Measurements from ENCODE around the gene DTNBP1.

The DTNBP1 gene

DNA sequence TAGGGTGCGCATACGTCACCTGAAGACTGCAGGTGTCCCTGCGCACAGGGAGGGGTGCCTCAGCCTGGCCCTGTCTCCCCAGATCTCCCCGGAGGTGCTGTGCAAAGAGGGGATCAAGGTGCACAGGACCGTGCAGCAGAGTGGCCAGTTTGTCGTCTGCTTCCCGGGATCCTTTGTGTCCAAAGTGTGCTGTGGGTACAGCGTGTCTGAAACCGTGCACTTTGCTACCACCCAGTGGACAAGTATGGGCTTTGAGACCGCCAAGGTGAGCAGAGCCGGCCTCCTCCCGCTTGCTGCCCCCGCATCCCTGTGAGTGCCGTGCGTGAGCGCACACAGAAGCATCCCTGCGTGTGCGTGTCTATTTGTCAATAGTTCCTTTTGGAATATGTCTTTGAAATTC is 150.7 kb downstream of the DTNBP1 start:
- DNase-seq = no peak

DNA sequence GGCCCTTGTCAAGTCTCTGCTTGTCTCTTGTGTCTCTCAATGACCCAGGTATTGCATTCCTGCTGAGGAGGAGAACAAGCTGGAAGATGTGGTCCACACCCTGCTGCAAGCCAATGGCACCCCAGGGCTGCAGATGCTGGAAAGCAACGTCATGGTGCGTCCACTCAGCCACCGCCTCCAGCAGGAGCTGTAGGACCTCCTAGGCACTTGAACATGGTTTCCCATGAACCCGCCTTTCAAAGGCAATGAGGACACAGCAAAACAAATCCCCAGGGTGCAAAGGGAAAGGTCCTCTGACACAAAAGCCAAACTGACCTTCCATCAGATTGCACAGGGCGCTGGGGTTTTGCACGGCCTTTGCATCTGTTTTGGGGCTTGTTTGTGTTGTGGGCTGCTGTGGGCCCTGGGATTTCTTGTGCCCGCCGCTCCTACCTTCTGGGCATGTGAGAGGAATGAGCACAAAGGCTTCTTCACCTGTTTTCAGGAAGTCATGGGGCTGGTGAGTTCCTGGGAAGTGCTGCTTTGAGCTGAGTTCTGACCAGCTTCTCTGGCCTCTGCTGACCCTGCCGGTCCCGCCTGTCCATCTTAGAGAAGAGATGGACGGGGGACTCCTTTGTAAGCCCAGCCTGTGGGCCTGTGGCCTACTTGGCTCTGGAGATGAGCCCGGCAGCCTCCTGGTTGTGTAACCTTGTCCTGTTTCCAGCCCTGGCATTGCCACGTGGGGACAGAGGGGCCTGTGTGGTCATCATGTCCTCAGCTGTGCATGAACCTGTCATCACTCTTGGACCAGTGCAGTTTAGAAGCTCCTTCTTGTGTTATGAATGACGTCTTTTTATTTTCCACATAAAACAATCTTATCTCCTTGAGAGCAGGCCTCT is 151.3 kb downstream of the DTNBP1 start:
- no peak for DNase-seq

DNA sequence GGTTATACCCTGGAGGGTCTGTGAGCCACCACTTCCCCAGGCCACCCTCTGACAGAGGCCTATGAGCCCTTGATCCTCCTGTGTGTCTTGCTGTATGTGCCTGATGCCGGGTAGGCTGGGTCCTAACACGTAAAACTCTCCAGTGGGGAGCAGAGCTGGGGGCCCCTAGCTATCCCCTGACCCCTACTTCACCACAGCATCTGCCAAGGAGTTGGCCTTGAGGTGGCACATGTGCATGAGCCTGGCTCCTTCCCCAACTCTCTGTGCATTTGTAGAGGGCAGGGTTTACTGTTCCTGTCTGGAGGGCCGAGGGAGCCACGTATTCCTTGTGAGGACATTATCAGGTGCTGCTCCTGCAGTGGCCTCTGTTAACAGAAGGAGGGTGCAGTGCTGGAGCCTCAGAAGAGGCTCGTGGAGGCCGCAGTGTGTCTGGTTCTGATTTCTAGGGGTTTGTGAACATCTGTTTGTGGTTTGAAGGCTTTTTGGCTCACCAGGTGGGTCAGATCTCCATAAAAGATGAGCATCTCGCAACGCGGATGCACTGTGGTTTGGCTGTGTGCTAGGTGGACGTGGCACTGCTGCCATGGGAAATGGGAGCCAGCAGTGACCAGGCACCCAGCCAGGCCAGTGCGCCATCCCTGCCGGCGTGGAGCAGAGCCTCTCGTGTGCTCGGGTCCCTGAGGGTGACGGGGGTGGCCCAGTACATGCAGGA is 152.1 kb downstream of the DTNBP1 start:
- no peak for DNase-seq

DNA sequence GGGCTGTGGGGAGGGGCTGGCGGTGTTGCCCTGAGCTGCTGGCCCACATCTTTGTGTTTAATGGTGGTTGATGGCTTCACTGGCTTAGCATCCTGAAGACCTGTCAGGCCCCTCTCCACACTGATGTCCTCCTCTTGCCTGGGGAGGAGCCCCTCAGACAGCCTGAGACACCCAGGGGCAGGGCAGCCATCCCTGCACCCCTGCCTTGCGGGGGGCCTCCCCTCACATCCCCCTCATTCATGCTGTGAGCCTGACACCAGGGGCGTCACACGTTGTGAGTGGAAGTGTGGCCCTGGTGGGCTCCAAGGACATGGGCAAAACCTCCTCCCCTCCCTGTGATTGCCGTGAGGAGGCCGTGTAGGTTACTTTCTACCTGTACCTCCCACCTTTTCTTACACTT is 152.7 kb downstream of the DTNBP1 start:
- DNase-seq = no peak

DNA sequence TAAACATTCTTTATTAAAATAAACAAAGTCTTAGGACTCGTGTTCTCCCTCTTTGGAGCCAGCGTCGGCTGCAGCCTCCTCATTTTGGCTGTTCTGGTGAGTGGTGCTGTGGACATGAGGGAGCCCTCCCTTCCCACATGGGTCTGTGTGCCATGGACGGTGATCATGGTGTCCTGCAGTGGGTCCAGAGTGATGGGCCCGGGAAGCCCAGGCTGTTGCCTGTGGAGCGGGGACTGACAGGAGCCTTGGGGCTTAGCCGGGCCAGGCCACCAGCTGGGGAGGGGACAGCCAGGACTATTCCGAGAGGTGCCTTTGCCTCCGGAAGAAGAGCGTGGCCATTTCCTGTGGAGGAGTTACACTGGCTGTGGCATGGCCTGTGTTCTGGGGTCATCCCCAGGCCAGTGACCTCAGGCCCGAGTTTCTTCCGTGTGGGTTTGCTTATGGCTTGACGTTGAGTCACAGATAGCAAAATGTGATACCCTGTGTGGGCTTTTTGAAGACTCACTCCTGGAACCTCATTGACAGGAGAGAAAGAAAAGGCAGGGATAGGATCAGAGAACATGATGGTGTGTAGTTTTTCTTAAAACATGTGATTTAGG is 153.4 kb downstream of the DTNBP1 start:
- DNase-seq = no peak

DNA sequence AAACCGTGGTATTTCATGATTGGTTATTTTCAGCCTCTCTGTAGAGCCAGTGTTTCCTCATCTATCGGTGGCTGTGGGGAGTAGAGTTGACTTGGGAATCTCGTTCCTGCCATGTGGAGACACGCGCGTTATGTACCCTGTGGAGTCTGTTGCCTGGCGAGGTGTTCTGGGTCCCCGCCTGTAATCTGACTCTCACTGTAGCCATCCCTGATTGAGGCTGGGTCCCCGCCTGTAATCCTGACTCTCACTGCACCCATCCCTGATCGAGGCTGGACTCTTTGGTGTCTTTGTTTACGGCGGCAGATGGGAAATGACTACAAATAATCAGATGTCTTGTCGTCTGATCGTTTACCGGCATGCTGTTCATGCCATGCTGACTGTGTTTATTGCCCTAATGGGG is 153.9 kb downstream of the DTNBP1 start:
- DNase-seq = no peak

DNA sequence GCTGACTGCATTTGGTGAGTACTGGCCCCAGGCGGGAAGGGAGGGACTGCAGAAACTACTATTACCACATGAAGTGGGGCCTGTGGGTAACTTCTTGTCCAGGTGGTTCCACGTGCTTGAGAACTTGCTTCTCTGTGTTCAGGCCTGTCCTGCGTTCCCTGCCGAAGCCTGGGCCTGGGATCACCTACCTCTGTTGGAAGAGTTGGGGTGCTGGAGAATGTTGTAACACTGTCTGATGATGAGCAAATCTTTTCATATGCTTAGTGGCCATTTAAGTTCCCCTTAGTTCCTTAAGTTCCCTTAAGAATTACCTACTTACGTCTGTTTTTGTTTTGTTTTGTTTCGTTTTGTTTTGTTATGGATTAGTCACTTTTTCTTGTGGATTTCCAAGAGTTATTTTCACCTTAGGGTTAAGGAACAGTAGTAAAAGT is 154.4 kb downstream of the DTNBP1 start:
- no peak for DNase-seq

DNA sequence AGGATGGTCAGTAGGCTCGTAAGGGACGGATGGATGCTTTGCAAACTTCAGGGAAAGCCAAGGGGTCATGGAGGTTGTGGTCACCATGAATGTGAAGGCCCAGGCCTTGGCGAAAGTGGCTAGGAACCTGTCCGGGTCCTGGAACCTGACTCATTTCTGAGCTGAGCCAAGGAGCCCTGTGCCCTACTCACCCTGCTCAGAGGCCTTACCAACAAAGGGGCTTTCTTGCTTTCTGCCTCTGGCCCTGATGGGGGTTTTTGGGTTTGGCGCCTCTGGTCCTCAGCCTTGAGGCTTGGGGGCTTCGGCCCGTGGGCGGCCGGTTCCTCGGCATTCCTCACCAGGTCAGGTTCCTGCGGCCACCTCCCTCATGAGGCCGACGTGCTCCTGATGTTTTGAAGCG is 155.1 kb downstream of the DTNBP1 start:
- no peak for DNase-seq

DNA sequence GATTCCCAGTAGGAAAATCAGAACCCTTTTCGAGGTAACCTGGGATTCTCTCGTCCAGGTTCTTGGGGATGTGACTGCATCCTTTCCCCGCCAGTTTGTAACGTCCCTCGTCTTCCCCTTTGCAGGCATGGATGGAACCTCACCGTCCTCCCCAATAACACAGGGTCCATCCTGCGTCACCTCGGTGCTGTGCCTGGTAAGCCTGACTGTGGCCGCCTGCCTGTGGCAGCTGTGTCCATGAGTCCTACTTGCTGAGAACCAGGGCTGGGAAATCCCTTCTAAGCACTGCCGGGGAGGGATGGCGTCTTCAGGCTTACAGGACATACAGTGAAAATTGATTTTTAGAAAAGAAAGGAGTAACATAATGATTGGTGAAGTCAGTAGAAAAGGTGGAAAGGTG is 155.6 kb downstream of the DTNBP1 start:
- DNase-seq = no peak

DNA sequence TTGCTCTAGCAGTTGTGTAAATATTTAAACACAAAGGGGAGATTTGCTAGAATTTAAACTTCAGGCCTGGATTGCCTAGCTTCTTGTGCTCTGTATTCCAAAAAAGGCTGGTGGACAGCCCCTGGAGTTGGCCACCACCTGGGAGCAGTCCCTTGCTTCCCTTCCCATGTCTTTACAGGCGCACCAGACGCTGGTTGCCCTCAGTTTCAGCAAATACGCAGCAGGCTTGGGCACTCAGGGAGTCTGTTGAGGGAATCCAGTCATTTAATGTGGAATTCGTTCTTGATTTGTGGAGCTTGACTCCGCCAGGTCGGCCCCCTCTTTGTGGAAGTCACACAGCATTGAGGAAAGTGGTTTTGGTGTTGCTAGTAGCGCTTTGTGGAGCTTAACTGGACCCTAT is 156.8 kb downstream of the DTNBP1 start:
- DNase-seq = no peak

DNA sequence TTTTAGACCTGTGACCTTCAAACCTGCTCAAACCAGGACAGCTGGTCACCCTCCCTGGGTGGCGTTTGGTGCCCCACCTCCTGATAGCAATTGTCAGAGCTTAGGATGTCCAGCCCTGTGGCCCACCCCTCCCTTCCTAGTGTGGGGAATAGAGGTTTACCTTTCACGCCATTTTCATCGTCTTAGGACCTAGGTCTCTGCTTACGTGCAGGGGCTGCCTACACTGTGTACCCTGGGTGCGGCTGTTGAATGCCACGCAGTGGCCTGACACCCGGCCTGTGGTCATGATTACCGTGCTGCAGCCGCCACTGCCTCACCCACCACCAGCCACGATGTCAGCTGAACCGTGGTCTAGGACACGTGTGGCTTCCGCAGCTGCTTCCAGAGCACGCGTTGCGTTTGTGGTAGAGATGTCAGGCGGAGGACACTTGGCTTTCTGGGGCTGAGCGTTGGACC is 157.3 kb downstream of the DTNBP1 start:
- DNase-seq = no peak

DNA sequence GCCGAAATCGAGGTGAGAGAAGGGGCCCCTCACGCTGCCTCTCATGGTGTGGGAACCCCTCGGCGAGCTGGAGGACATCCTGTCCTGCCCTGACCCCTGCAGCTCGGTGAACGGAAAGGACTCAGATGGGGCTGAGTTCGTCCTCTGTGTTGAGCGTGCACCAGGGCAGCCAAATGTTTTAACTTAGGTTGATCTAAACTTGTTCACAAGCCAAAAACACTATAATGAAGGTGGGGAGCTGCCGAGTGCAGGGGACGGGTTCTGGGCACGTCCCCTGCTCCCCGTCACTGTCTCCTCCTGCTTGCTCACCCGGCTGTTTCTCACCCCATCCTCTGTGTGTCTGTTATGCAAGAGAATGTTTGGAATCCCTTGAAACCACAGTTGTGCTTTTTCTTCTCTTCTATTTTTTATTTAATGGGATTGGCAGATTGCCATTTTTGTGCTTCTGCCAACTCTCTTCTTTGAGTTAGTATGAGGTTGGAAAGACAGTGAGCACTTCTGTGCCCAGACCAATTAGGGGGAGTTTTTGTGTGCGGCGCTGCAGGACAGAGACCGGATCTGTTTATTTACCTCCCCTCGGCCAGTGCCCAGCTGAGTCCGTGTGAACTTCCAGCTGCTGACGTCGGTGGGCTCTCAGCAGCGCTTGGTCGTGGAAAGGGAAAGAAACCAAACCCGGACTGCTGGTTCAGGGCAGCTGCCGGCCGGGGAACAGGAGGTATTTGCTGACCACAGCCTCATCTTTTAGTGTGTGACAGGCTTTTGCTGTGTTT is 158.1 kb downstream of the DTNBP1 start:
- no peak for DNase-seq

DNA sequence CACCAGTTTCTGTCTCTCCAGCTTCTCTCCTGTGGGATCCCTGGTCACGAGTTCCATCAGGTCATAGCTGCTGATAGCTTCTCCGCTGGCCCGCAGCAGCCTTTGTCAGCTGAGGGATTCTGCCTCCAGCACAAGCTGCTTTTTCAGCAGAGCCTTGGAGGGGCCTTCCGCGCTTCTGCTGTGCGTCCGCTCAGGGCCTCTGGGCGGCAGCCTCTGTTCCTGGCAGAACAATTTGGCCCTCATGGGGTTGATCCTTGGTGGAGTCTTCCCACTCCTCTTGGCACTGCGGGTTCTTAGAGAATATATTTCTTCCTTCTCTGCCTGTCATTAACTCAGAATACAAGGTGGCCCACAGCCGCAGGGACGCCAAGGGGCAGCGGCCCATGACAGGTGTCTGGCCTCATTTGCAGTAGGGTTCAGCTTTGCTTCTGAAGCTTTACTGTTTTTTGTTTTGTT is 158.8 kb downstream of the DTNBP1 start:
- no peak for DNase-seq

DNA sequence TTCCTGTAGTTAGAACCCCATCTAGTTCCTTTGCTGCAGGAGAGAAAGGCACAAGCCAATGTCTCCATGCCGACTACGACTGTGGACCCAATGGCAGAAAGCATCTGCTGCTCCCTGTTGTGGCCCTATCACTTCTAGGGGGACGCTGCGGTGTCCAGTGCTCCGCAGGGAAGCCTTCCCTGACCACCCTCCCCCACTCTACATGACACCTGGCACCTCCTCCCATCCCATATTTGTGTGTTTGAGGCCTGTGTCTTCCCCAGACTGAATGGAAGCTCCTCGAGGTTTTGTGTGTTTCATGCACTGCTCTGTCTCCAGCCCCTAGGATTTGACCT is 159.5 kb downstream of the DTNBP1 start:
- DNase-seq = no peak

DNA sequence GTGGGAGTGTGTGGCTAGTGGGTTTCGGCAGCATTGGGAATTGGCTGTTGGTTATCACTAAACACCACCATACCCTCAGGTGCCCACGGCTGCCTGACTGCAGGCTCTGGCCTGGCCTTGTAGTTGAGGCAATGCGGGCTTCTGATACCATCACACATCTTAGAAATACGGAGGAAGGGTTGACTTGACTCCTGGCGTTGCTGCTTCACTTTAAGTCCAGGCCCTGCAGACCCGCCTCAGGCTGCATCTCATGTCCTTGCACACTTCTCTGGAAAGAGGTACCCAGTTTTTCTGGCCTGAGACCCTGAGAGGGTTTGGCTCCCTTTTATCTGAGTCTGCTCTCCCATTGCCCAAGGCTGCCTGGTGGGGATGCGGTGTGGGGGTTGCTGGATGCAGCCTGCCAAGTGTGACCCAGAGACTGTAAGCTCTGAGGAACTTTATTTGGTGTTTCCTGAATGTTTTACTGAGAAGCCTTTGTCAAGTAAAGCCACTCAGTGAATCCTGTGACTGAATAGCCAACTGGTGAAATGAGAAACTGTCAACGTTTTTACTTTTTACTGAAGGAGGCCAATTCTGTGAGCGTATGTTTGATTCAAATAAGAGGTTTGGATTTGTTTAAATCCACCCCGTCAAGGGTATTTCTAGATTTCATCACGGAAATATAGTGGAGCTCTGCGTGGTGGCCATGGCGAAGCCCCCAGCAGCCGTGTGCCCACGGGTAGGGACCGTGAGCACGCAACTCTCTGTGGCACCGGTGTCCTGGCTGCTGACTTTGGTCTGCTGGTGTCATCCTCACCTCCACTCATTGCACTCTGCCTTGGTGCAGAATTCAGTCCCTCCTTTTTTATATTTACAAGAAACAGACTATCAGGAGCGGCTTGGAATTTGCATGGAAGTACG is 160.1 kb downstream of the DTNBP1 start:
- DNase-seq = no peak

DNA sequence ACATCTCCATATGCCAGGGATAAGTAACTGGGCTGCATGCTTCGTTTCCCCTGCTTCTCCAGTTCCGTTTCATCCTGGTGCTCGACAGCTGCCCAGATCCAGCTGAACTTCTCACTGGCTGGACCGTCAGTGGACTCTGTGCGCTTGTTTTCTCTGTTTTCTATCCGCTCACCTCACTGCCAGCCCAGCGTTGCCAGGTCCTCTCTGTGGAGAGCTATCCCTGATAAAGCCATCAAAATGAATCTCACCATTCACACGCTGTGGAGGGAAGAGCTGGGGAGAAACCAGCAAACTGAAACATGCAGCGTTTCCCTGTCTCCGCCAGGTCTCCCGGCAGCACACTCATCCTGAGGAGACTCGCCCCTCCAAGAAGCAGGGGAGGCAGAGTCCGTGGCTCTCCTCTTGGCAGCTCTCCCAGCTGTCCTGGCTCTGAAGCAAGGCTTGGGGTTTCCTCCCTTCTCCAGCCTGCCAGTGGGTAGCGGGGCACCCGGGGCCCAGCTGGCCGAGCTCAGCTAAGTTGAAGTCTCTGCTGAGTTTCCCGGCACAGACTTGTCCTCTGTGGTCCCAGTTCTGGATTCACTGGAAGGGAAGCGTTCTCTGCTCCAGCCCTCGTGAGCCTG is 160.9 kb downstream of the DTNBP1 start:
- no peak for DNase-seq

DNA sequence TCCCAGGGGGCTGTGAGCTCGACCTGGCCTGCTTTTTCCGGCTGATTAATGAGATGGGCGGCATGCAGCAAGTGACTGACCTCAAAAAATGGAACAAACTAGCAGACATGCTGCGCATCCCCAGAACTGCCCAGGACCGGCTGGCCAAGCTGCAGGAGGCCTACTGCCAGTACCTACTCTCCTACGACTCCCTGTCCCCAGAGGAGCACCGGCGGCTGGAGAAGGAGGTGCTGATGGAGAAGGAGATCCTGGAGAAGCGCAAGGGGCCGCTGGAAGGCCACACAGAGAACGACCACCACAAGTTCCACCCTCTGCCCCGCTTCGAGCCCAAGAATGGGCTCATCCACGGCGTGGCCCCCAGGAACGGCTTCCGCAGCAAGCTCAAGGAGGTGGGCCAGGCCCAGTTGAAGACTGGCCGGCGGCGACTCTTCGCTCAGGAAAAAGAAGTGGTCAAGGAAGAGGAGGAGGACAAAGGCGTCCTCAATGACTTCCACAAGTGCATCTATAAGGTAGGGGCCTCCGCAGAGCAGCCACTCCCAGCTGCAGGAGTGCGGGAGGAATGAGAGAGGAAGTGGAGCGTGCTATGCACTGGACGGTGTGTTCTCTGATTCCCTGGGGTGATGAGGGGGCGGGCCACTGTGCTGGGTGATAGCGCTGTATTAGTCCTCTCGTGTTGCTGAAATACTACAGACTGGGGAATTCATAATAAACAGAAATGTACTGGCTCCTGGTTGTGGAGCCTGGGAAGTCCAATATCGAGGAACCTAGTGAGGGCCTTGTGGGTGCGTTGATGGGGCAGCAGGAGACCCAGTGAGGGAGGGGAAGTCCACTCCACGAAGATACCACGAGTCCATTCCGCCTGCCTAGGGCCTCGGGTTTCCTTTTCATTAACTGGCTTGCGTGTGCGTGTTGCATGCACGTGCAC is 161.7 kb downstream of the DTNBP1 start:
- DNase-seq = no peak

DNA sequence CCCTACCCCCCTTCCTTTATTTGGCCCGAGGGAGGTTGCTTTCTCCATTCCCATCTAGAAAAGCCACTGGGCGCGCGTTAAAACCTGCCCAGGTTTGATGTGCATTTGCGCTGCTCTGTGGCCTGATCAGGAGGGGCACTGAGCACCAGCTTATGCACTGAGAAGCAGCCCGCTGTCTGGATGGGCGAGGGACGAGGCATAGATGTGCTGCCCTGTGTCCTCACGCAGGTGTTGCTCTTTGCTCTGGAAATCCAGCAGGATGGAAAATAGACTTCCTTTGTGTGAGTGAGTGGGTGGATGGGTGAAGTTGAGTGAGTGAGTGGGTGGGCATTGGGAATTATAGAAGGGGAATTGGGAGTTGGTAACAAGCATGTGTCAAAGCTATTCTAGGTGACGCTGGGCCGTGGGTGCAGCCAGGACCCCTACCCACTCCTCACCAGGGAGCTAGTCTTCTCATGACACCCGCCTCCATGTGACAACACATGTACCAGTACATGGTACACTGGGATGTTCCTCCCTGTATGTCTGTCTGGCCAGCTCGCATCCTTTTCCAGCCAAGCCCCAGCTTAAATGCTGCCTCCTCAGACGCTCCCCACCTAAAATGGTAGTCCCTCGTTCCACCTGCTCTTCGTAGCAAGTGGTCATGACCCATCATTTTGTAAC is 162.6 kb downstream of the DTNBP1 start:
- no peak for DNase-seq

DNA sequence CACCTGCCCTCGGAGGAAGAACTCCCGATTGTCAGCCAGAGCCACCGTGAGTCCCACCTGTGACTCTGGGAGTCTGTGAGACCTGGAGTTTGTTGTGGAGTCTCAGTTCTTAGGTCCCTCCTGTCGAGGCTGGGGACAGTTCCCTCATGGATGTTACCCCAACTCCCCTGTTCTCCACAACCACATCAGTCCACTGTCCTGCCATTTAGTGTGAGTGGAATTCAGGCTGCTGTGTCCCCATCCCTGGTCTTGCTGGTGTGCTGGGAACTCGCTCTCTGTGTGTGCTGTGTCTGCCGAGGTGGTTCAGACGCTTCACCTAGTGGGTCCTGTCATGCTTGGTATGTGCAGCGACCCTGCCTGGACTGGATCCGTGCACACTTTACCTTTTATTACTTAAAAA is 163.2 kb downstream of the DTNBP1 start:
- no peak for DNase-seq

DNA sequence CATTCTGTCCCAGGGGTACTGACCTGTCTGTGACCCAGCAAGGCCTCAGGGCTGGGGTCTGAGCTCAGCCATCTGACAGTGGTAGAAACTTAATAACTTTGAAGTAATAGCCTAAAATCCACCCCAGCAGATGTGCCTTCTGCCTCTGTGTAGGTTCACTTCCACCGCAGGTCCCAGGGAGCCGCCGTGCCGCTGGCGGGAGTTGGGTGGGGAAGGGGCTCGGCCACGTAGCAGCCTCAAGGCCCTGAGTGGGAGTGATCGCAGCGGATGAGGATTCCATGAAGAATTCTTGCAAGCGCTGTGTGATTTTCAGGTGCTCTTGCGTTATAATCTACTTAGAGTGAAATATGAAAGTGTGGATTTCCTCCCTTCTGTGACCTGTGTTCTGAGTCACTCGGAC is 163.7 kb downstream of the DTNBP1 start:
- no peak for DNase-seq
